ENCODE data around the gene CCDC78. TPM values are rescaled to one million over a fixed set of nuclear protein-coding genes. Genes with fewer than 3 reads are reported as not detected.

Gene CCDC78
- total RNA-seq, 1 donor from 2014 or later, result 8.3 TPM

GRCh38 chr16:682493-683395, 43.5 kb downstream of the CCDC78 start:
- intact Hi-C loops (cut with micrococcal nuclease), result loop anchor here (5.0 kb wide), 2 partner anchors 45 to 95 kb away; partner anchors contain the start of gene METTL26
- no peaks in the 10 kb centered on the region for H3K9me3 Mint-ChIP-seq
- no peaks in the 10 kb centered on the region for H3K27me3 Mint-ChIP-seq (ENCODE audit: low read depth)
- peaks cover 14% of the 10 kb centered on the region for H3K4me1 Mint-ChIP-seq (ENCODE audit: low read depth)
- peak overlapping the region; percentile 76 for H3K4me3 Mint-ChIP-seq (ENCODE audit: low read depth)
- DNase-seq (ENCODE audit: low spot score), result no peak
- H3K36me3 Mint-ChIP-seq (ENCODE audit: low read depth), result peaks cover 32% of the 10 kb centered on the region
- H3K27ac Mint-ChIP-seq, result no peak overlapping the region

- Mint-ChIP-seq H3K27me3 (ENCODE audit: low read depth) (no peaks in the 10 kb centered on the region), H3K9me3 (no peaks in the 10 kb centered on the region), H3K27ac (no peak overlapping the region), H3K36me3 (ENCODE audit: low read depth) (peaks cover 32% of the 10 kb centered on the region), H3K4me1 (ENCODE audit: low read depth) (peaks cover 14% of the 10 kb centered on the region), H3K4me3 (ENCODE audit: low read depth) (peak overlapping the region; percentile 76)
- intact Hi-C loops (cut with micrococcal nuclease), result loop anchor here (5.0 kb wide), 2 partner anchors 45 to 95 kb away; partner anchors contain the start of gene METTL26
- no peak for DNase-seq (ENCODE audit: low spot score)
These were observed 44.4 kb downstream of the CCDC78 start for GRCh38 chr16:681746-682427.

- H3K27ac Mint-ChIP-seq, result no peak overlapping the region
- peaks cover 30% of the 10 kb centered on the region for H3K36me3 Mint-ChIP-seq (ENCODE audit: low read depth)
- no peak for DNase-seq (ENCODE audit: low spot score)
- intact Hi-C loops (cut with micrococcal nuclease), result loop anchor here (5.0 kb wide), 2 partner anchors 44 to 94 kb away; partner anchors contain the start of gene METTL26
- no peaks in the 10 kb centered on the region for H3K27me3 Mint-ChIP-seq (ENCODE audit: low read depth)
- peaks cover 14% of the 10 kb centered on the region for H3K4me1 Mint-ChIP-seq (ENCODE audit: low read depth)
- H3K4me3 Mint-ChIP-seq (ENCODE audit: low read depth), result peak overlapping the region; percentile 76
- no peaks in the 10 kb centered on the region for H3K9me3 Mint-ChIP-seq
These were observed 45.1 kb downstream of the CCDC78 start for GRCh38 chr16:680967-681745.

GRCh38 chr16:680625-680945, 45.7 kb downstream of the CCDC78 start:
- H3K4me1 Mint-ChIP-seq (ENCODE audit: low read depth), result peaks cover 12% of the 10 kb centered on the region
- no peaks in the 10 kb centered on the region for H3K27me3 Mint-ChIP-seq (ENCODE audit: low read depth)
- H3K36me3 Mint-ChIP-seq (ENCODE audit: low read depth), result peaks cover 25% of the 10 kb centered on the region
- H3K9me3 Mint-ChIP-seq, result no peaks in the 10 kb centered on the region
- intact Hi-C loops (cut with micrococcal nuclease), result loop anchor here (5.0 kb wide), 2 partner anchors 43 to 93 kb away; partner anchors contain the start of gene METTL26
- H3K27ac Mint-ChIP-seq, result no peak overlapping the region
- H3K4me3 Mint-ChIP-seq (ENCODE audit: low read depth), result peak overlapping the region; percentile 76
- DNase-seq (ENCODE audit: low spot score), result no peak

GRCh38 chr16:679814-680624, 46.2 kb downstream of the CCDC78 start, which contains the start of gene STUB1:
Gene STUB1 (plus strand): TSS chr16:680410. CDS start chr16:680526, 116 bp downstream.
- Mint-ChIP-seq H3K9me3 (no peaks in the 10 kb centered on the region), H3K27me3 (ENCODE audit: low read depth) (peaks cover 3% of the 10 kb centered on the region), H3K4me1 (ENCODE audit: low read depth) (peaks cover 12% of the 10 kb centered on the region), H3K27ac (peak within 1 kb of the TSS; percentile 78), H3K36me3 (ENCODE audit: low read depth) (peaks cover 25% of the 10 kb centered on the region), H3K4me3 (ENCODE audit: low read depth) (peak within 1 kb of the TSS; percentile 82)
- DNase-seq (ENCODE audit: low spot score), result peak; percentile 82
- intact Hi-C loops (cut with micrococcal nuclease), result loop anchor here (5.0 kb wide), 2 partner anchors 43 to 93 kb away; partner anchors contain the start of gene METTL26

GRCh38 chr16:678858-679813, 47.1 kb downstream of the CCDC78 start:
- Mint-ChIP-seq H3K27me3 (ENCODE audit: low read depth) (peaks cover 4% of the 10 kb centered on the region), H3K27ac (peak overlapping the region; percentile 26), H3K36me3 (ENCODE audit: low read depth) (peaks cover 25% of the 10 kb centered on the region), H3K4me1 (ENCODE audit: low read depth) (peaks cover 12% of the 10 kb centered on the region), H3K9me3 (no peaks in the 10 kb centered on the region), H3K4me3 (ENCODE audit: low read depth) (peak overlapping the region; percentile 70)
- intact Hi-C loops (cut with micrococcal nuclease), result no loop called here
- peak; percentile 54 for DNase-seq (ENCODE audit: low spot score)

GRCh38 chr16:678209-678857, 47.9 kb downstream of the CCDC78 start:
- H3K27me3 Mint-ChIP-seq (ENCODE audit: low read depth), result peaks cover 4% of the 10 kb centered on the region
- peaks cover 12% of the 10 kb centered on the region for H3K4me1 Mint-ChIP-seq (ENCODE audit: low read depth)
- no peak overlapping the region for H3K4me3 Mint-ChIP-seq (ENCODE audit: low read depth)
- no peaks in the 10 kb centered on the region for H3K9me3 Mint-ChIP-seq
- intact Hi-C loops (cut with micrococcal nuclease), result no loop called here
- no peak for DNase-seq (ENCODE audit: low spot score)
- H3K27ac Mint-ChIP-seq, result no peak overlapping the region
- H3K36me3 Mint-ChIP-seq (ENCODE audit: low read depth), result peaks cover 24% of the 10 kb centered on the region

- Mint-ChIP-seq H3K4me1 (ENCODE audit: low read depth) (peaks cover 11% of the 10 kb centered on the region), H3K36me3 (ENCODE audit: low read depth) (peaks cover 20% of the 10 kb centered on the region), H3K27me3 (ENCODE audit: low read depth) (peaks cover 4% of the 10 kb centered on the region), H3K27ac (no peak overlapping the region), H3K4me3 (ENCODE audit: low read depth) (no peak overlapping the region), H3K9me3 (no peaks in the 10 kb centered on the region)
- no peak for DNase-seq (ENCODE audit: low spot score)
- intact Hi-C loops (cut with micrococcal nuclease), result no loop called here
These were observed 48.7 kb downstream of the CCDC78 start for GRCh38 chr16:677316-678190.

- H3K36me3 Mint-ChIP-seq (ENCODE audit: low read depth), result peaks cover 14% of the 10 kb centered on the region
These were observed 49.3 kb downstream of the CCDC78 start for GRCh38 chr16:676913-677312.

GRCh38 chr16:676565-676902, 49.7 kb downstream of the CCDC78 start:
- Mint-ChIP-seq H3K27ac (no peak overlapping the region), H3K27me3 (ENCODE audit: low read depth) (peaks cover 4% of the 10 kb centered on the region), H3K9me3 (no peaks in the 10 kb centered on the region), H3K4me3 (ENCODE audit: low read depth) (no peak overlapping the region), H3K4me1 (ENCODE audit: low read depth) (peaks cover 8% of the 10 kb centered on the region), H3K36me3 (ENCODE audit: low read depth) (peaks cover 10% of the 10 kb centered on the region)
- no peak for DNase-seq (ENCODE audit: low spot score)
- intact Hi-C loops (cut with micrococcal nuclease), result no loop called here

More at GRCh38 chr16:676913-677312, 49.3 kb downstream of the CCDC78 start:
- DNase-seq (ENCODE audit: low spot score), result no peak
- Mint-ChIP-seq H3K9me3 (no peaks in the 10 kb centered on the region), H3K27me3 (ENCODE audit: low read depth) (peaks cover 4% of the 10 kb centered on the region), H3K4me3 (ENCODE audit: low read depth) (no peak overlapping the region), H3K27ac (no peak overlapping the region), H3K4me1 (ENCODE audit: low read depth) (peaks cover 8% of the 10 kb centered on the region)
- intact Hi-C loops (cut with micrococcal nuclease), result no loop called here

All from activated T-helper 2 cell treated with anti-CD3 and anti-CD28 coated beads, Interferon-gamma antibody, Interleukin-2, Interleukin-4, amounts not matched to agents 10 μg/mL and 5 μg/mL and 100 μg/mL, durations not matched to agents 14 hours and 24 hours and 36 hours (primary cell).